ENCODE measurements around the gene TMEM208. TPM values are rescaled to one million over a fixed set of nuclear protein-coding genes. Genes with fewer than 3 reads are reported as not detected.

TMEM208 gene
- total and polyA plus RNA-seq, 4 donors = 22.3 to 140 (median 70.2) TPM

DNA sequence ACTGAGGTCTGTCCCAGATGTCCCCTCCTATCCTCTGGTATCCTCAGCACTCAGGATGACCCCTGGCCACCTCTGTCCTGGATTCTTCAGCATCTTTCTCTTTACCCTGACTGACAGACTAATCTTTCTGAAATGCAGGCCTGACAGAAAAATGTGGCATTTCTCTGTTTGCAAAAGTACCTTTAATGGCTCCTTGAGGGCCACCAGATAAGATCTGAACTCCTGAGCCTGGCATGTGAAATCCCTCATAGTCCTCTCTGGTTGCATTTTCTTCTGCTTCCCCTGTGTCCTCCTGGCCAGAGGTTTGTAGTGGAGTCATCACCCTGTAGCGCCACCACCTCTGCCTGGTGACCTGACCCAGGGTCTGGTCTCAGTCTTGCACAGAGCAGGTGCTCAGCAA is 30.0 kb upstream of the TMEM208 start:
- DNase-seq (ENCODE audit: low spot score) = no peak
- TF ChIP-seq RAD21 (IDR thresholded peaks at IDR 0.05) = no peak
- TF ChIP-seq, protein P1, sequence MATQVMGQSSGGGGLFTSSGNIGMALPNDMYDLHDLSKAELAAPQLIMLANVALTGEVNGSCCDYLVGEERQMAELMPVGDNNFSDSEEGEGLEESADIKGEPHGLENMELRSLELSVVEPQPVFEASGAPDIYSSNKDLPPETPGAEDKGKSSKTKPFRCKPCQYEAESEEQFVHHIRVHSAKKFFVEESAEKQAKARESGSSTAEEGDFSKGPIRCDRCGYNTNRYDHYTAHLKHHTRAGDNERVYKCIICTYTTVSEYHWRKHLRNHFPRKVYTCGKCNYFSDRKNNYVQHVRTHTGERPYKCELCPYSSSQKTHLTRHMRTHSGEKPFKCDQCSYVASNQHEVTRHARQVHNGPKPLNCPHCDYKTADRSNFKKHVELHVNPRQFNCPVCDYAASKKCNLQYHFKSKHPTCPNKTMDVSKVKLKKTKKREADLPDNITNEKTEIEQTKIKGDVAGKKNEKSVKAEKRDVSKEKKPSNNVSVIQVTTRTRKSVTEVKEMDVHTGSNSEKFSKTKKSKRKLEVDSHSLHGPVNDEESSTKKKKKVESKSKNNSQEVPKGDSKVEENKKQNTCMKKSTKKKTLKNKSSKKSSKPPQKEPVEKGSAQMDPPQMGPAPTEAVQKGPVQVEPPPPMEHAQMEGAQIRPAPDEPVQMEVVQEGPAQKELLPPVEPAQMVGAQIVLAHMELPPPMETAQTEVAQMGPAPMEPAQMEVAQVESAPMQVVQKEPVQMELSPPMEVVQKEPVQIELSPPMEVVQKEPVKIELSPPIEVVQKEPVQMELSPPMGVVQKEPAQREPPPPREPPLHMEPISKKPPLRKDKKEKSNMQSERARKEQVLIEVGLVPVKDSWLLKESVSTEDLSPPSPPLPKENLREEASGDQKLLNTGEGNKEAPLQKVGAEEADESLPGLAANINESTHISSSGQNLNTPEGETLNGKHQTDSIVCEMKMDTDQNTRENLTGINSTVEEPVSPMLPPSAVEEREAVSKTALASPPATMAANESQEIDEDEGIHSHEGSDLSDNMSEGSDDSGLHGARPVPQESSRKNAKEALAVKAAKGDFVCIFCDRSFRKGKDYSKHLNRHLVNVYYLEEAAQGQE (IDR thresholded peaks at IDR 0.05) = no peak
- no peak for TF ChIP-seq GABPA (IDR thresholded peaks at IDR 0.05 in 1 of 2, conservative IDR thresholded peaks at IDR 0.05 in 1 of 2)
- TF ChIP-seq FOXA2 (IDR thresholded peaks at IDR 0.05) = no peak
- TF ChIP-seq HNF4G (IDR thresholded peaks at IDR 0.05) = no peak
- no peak for TF ChIP-seq HNF4A (conservative IDR thresholded peaks at IDR 0.05)
- no peak for TF ChIP-seq JUND (IDR thresholded peaks at IDR 0.05)
- no peak for TF ChIP-seq SP1 (IDR thresholded peaks at IDR 0.05)
- no peak for TF ChIP-seq YY1 (IDR thresholded peaks at IDR 0.05)
- TF ChIP-seq, protein P2, sequence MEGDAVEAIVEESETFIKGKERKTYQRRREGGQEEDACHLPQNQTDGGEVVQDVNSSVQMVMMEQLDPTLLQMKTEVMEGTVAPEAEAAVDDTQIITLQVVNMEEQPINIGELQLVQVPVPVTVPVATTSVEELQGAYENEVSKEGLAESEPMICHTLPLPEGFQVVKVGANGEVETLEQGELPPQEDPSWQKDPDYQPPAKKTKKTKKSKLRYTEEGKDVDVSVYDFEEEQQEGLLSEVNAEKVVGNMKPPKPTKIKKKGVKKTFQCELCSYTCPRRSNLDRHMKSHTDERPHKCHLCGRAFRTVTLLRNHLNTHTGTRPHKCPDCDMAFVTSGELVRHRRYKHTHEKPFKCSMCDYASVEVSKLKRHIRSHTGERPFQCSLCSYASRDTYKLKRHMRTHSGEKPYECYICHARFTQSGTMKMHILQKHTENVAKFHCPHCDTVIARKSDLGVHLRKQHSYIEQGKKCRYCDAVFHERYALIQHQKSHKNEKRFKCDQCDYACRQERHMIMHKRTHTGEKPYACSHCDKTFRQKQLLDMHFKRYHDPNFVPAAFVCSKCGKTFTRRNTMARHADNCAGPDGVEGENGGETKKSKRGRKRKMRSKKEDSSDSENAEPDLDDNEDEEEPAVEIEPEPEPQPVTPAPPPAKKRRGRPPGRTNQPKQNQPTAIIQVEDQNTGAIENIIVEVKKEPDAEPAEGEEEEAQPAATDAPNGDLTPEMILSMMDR (IDR thresholded peaks at IDR 0.05; ENCODE audit: low read depth, low read length, missing input control) = no peak
- Histone ChIP-seq H3K9ac (ENCODE audit: low read depth in 1 of 2, low read length in 2 of 2) (no peak overlapping the region), H3K36me3 (ENCODE audit: control insufficient read depth in 4 of 4, insufficient read depth in 3 of 4, low read depth in 1 of 4, low read length in 3 of 4) (peaks cover 15 to 46% (median 29%) of the 10 kb centered on the region in 4 donors), H3K4me3 (ENCODE audit: low read depth in 1 of 3, low read length in 3 of 3) (no peak overlapping the region), H3K9me3 (ENCODE audit: control insufficient read depth in 4 of 4, low read length in 3 of 4) (no peaks in the 10 kb centered on the region), H3K27me3 (ENCODE audit: control insufficient read depth in 4 of 4, insufficient read depth in 4 of 4, low read length in 3 of 4) (no peaks in the 10 kb centered on the region), H3K27ac (ENCODE audit: low read depth in 1 of 2, low read length in 2 of 2) (no peak overlapping the region), H3K4me1 (ENCODE audit: control insufficient read depth in 4 of 4, insufficient read depth in 4 of 4, low read length in 3 of 4) (peaks cover 6 to 35% (median 23%) of the 10 kb centered on the region in 4 donors)
- WGBS = 98% methylated on average over 1 of the region's 1 CpG

DNA sequence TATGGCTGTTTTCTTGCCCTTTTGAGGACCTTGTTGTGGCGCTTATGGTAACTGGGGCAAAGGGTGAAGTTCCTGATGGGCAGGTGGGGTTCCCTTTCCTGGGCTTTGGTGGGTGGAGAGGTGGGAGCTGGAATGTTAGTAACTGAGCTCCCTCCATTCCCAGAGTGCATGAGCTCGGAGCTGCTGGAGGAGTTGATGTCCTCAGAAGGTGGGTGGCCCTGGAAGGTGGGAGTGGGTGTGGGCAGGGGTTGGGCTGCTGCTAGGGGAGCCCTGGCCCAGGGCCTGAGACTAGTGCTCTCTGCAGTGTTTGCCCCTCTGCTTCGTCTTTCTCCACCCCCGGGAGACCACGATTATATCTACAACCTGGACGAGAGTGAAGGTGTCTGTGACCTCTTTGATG is 29.2 kb upstream of the TMEM208 start:
- Histone ChIP-seq H3K27ac (ENCODE audit: low read depth in 1 of 2, low read length in 2 of 2) (no peak overlapping the region), H3K9ac (ENCODE audit: low read depth in 1 of 2, low read length in 2 of 2) (no peak overlapping the region), H3K4me1 (ENCODE audit: control insufficient read depth in 4 of 4, insufficient read depth in 4 of 4, low read length in 3 of 4) (peaks cover 6 to 32% (median 20%) of the 10 kb centered on the region in 4 donors), H3K4me3 (ENCODE audit: low read depth in 1 of 3, low read length in 3 of 3) (no peak overlapping the region), H3K36me3 (ENCODE audit: control insufficient read depth in 4 of 4, insufficient read depth in 3 of 4, low read depth in 1 of 4, low read length in 3 of 4) (peaks cover 18 to 54% (median 29%) of the 10 kb centered on the region in 4 donors), H3K27me3 (ENCODE audit: control insufficient read depth in 4 of 4, insufficient read depth in 4 of 4, low read length in 3 of 4) (no peaks in the 10 kb centered on the region), H3K9me3 (ENCODE audit: control insufficient read depth in 4 of 4, low read length in 3 of 4) (no peaks in the 10 kb centered on the region)
- no peak for DNase-seq (ENCODE audit: low spot score)
- 70% methylated on average over 6 of the region's 6 CpGs for WGBS
- TF ChIP-seq HNF4G (IDR thresholded peaks at IDR 0.05) = no peak

DNA sequence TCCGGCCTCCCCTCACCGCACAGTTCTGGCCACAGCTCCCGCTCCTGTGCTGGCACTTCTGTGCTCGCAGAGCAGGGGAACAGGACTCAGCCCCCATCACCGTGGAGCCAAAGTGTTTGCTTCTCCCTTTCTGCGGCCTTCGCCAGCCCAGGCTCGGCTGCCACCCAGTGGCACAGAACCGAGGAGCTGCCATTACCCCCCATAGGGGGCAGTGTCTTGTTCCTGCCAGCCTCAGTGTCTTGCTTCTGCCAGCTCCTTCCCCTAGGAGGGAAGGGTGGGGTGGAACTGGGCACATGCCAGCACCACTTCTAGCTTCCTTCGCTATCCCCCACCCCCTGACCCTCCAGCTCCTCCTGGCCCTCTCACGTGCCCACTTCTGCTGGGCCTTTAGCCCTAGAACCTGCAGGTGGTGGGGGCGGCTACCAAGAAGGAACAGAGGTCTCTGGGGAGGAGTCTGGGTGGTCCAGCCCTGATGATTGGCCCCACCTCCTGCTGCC is 28.6 kb upstream of the TMEM208 start:
- 75% methylated on average over 12 of the region's 12 CpGs for WGBS
- H3K9ac ChIP-seq (ENCODE audit: low read depth in 1 of 2, low read length in 2 of 2) = no peak overlapping the region
- H3K27ac ChIP-seq (ENCODE audit: low read depth in 1 of 2, low read length in 2 of 2) = no peak overlapping the region
- H3K4me1 ChIP-seq (ENCODE audit: control insufficient read depth in 4 of 4, insufficient read depth in 4 of 4, low read length in 3 of 4) = peaks cover 1 to 26% (median 14%) of the 10 kb centered on the region in 4 donors
- H3K27me3 ChIP-seq (ENCODE audit: control insufficient read depth in 4 of 4, insufficient read depth in 4 of 4, low read length in 3 of 4) = no peaks in the 10 kb centered on the region
- H3K36me3 ChIP-seq (ENCODE audit: control insufficient read depth in 4 of 4, insufficient read depth in 3 of 4, low read depth in 1 of 4, low read length in 3 of 4) = peaks cover 23 to 60% (median 29%) of the 10 kb centered on the region in 4 donors
- TF ChIP-seq, protein P2 (IDR thresholded peaks at IDR 0.05; ENCODE audit: low read depth, low read length, missing input control) = peak; percentile 35
- no peak for TF ChIP-seq HNF4A (conservative IDR thresholded peaks at IDR 0.05)
- peak in 1 of 2 donors; percentile 30 for TF ChIP-seq RAD21 (IDR thresholded peaks at IDR 0.05)
- H3K4me3 ChIP-seq (ENCODE audit: low read depth in 1 of 3, low read length in 3 of 3) = no peak overlapping the region
- DNase-seq (ENCODE audit: low spot score) = no peak
- no peaks in the 10 kb centered on the region for H3K9me3 ChIP-seq (ENCODE audit: control insufficient read depth in 4 of 4, low read length in 3 of 4)
